Stimulated activated CD8-positive, alpha-beta memory T cell treated with anti-CD3 and anti-CD28 coated beads, Interleukin-4, amount 100 ng/mL, for 4 hours (primary cell): Measurements from ENCODE around the gene NUDT16.
A peak's percentile ranks its signal among the peaks of the same experiment; 100 is the strongest.
"Not testable (repeated sequence)": the region's sequence is repeated elsewhere in the genome, so short reads cannot be mapped to it uniquely, and the experiment has no call there.

Source experiments
- DNase-seq, 2 donors: peaks; one replicate each; pipeline ENCODE4 v3.0.0-alpha.2; 2020; ENCODE audit warnings: low read depth in 2 of 2, low spot score in 1 of 2

The NUDT16 gene

DNA sequence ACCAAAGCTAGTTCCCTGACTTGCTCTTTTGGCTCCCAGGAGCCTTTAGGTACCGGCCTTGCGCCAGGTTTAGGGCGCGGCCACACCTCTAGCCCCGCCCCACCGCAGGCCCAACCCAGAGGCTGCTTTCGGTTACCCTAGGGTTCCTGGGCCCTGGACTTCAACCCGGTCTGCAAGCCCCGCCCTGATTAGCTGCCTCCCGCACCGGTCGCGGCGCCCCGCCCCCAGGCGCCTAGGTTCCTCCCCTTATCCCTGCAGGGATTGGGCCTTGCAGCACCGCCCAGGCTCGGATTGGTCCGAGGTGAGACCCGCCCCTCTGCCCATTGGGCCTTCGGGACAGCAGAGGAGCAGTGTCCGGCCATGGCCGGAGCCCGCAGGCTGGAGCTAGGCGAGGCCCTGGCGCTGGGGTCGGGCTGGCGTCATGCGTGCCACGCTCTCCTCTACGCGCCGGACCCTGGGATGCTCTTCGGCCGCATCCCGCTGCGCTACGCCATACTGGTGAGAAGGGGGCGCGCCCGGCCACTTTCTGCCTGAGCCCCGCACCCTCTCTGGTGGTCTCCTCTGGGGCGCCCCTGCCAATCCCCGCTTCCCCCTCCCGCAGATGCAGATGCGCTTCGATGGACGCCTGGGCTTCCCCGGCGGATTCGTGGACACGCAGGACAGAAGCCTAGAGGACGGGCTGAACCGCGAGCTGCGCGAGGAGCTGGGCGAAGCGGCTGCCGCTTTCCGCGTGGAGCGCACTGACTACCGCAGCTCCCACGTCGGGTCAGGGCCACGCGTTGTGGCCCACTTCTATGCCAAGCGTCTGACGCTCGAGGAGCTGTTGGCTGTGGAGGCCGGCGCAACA, at the start of gene NUDT16:
Gene NUDT16 (plus strand): TSS at position 330 of the 847 bp plus-strand sequence. CDS start 31 bp downstream, at position 361.
- DNase-seq = peak; percentile 85 to 94

DNA sequence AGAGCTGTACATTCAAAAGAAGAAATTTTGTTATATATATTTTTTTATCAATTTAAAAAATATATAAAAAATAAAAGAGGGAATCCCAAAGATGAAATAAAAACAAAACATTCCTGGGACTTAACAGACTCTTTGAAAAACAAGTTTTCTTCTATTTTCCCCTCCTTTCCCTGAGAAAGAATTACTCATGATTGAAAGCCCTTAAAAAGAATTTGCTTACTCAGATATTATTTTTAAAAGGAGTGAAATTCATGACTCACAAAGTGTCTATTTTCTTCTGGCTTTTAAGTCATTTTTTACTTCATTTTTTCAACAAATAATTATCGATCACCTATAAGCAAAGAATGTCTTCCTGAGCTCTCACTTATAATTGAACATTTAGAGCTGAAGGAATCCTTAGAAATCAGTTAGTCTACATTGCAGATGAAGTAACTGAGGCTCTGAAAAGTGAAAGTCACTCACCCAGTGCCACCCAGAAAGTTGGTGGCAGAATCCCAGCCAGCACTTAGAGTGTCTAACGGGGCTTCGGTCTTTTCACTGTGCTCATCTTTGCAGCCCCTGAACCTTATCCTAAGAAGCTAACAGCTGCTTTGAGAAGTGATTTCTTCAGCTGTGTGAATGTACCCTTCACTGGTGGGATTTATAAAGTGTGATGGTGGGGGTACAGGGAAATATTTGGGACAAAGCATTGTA, 42.5 kb upstream of the NUDT16 start:
- DNase-seq = no peak

GRCh38 chr3:131341761-131342160, 39.8 kb upstream of the NUDT16 start:
- no peak for DNase-seq

DNA sequence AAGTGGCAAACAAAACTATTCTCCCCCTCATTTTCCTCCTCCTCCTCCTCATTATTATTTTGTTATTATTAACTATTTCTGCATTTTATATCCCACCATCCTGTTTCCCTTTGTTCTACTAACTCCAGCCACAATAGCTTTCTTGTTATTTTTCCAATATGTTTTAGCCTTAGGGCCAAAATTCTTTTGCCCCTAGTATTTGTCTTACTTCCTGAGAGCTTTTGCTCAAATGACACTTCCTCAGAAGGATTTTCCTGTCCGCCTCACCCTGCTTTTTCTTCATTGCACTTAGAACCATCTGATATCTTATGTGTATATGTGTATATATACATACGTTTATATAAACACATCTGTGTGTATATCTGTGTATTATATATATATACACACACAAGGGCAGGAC, 32.7 kb upstream of the NUDT16 start:
- no peak for DNase-seq

DNA sequence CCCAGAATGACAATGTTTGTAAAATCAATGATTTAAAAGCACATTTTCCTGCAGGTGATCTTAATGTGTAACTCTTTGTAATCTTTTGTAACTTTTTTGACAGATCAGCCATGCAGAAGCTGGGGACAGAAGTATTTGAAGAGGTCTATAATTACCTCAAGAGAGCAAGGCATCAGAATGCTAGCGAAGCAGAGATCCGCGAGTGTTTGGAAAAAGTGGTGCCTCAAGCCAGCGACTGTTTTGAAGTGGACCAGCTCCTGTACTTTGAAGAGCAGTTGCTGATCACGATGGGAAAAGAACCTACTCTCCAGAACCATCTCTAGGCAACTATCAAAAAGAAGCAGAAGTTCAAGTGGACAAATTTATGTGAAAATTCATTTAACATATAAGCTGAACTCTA, 32.1 kb upstream of the NUDT16 start:
- DNase-seq = no peak

GRCh38 chr3:131349946-131350347, 31.6 kb upstream of the NUDT16 start:
- DNase-seq = no peak

DNA sequence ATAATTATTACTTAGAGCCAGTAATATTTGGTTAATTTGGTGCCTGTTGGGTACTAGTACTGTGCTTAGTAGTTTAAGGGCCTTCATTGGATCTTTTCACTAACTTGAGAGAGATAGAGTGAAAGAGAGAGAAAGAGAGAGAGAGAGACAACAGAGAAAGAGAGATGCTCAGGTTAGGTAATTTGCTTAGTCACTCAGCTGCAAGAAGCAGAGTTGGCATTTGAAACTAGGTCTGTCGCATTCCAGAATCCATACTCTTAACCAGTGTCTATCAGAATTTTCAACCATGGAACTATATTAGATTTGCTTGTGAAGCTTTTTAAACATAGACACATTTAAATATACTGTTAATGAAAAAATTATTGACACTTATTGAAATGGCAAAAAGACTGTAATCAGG, 31.1 kb upstream of the NUDT16 start:
- no peak for DNase-seq

DNA sequence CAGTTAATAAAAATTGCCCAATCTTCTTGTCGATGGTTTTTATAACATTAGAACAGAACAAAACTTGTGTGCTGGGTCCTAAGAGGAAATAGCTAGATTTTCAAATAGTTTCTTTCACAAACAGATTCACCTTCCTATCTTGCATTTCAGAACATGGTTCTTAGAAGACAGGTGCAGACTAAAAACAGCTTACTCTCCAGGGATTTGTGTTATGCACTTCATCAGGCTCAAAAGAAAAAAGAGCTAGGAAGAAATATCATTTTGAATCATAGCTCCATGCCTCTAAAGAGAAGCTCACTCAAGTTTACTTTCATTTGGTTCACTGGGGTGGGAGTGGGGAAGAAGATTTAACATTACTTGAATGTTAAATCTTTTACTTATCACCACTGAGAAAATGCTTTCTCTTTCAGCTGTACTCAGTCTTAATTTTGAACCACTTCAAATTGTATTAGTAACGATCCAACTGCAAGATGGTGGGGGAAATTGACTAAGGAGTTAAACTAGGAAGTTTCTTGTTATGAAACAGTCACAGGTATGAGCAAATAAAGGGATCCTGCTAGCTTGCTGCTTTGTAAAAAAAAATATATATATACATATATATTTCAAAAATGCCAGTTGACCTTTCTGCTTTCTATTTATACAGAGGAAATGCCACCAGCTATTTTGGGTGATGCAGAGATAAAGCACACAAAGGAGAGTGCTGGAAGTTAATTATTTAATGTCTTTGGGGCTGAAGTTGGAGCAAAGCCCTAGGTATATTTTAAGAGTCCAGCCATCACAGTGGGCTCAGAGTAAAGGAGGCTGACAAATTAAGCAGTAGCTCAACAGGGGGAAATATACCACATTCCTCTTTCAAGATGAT, 28.3 kb upstream of the NUDT16 start:
- no peak for DNase-seq

GRCh38 chr3:131353986-131354385, 27.6 kb upstream of the NUDT16 start:
- DNase-seq = no peak

GRCh38 chr3:131356006-131356595, 25.5 kb upstream of the NUDT16 start:
- no peak for DNase-seq

- no peak for DNase-seq
Measured at GRCh38 chr3:131357275-131357674, 24.3 kb upstream of the NUDT16 start.

GRCh38 chr3:131360191-131360755, 21.3 kb upstream of the NUDT16 start:
- DNase-seq = no peak

DNA sequence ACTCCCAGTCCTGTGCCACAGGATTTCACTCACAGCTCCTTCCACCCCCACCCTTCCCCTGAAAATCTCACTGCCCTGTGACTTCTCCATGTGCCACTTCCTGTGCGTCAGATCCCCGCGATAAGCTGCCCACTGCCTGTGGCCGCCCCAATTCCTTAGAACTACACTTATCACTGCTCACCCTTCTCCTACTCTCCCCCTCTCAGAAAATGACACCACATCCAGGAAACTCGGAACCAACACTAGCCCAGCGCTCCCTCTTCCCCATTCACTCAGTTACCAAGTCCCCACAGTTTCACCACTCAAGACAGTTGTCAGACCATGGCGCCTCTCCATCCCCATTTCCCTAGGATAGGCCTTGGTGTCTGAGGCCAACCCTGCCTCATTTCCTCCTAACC, 20.5 kb upstream of the NUDT16 start:
- DNase-seq = not testable (repeated sequence)

- no peak for DNase-seq
Measured at GRCh38 chr3:131361464-131362421, 19.8 kb upstream of the NUDT16 start.

GRCh38 chr3:131363275-131363674, 18.3 kb upstream of the NUDT16 start:
- no peak for DNase-seq

GRCh38 chr3:131370935-131371687, 10.5 kb upstream of the NUDT16 start:
- DNase-seq = no peak

- DNase-seq = no peak
Measured at GRCh38 chr3:131371688-131372066, 9.9 kb upstream of the NUDT16 start.

GRCh38 chr3:131374741-131375140, 6.8 kb upstream of the NUDT16 start:
- no peak for DNase-seq
